Stimulated activated CD8-positive, alpha-beta memory T cell treated with anti-CD3 and anti-CD28 coated beads, Interleukin-15, amount 100 ng/mL, for 24 hours (primary cell): Measurements from ENCODE around the gene FRMD3.

Experiments used
- DNase-seq: peaks from one replicate; pipeline ENCODE4 v3.0.0-alpha.2; 2020; ENCODE audit warnings: low read depth

FRMD3 gene

DNA sequence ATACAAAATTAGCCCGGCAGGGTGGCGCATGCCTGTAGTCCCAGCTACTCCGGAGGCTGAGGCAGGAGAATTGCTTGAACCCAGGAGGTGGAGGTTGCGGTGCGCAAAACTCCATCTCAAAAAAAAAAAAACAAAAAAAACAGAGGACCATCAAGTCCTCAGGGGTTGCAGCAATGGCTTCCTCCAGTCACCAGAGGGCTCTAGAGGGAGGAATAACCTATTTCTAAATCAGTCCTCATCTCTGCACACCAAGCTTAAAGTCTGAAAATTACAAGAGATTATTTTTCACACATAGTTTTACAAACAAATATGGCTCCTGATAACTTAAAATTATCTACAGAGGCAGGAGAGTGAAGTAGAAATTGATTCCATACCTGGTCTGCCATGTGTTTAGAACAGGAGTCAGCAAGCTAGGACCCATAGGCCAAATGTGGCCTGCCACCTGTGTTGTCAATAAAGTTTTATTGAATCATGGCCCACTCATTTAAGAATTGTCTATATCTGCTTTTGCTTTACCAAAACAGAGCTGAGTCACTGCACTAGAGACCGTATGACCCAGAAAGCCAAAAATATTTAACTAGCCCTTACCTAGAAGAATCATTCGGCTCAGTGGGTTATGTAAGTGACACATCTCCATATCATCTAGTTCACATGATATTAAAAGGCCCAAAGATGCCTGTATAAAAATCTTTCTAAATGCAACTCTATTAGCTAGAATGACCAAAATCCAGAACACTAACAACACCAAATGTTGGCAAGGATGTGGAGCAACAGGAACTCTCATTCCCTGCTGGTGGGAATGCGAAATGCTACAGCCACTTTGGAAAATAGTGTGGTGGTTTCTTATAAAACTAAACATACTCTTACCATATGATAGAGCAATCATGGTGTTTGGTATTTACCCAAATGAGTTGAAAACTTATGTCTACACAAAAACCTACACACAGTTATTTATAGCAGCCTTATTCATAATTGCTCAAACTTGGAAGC is 207.7 kb downstream of the FRMD3 start:
- no peak for DNase-seq

DNA sequence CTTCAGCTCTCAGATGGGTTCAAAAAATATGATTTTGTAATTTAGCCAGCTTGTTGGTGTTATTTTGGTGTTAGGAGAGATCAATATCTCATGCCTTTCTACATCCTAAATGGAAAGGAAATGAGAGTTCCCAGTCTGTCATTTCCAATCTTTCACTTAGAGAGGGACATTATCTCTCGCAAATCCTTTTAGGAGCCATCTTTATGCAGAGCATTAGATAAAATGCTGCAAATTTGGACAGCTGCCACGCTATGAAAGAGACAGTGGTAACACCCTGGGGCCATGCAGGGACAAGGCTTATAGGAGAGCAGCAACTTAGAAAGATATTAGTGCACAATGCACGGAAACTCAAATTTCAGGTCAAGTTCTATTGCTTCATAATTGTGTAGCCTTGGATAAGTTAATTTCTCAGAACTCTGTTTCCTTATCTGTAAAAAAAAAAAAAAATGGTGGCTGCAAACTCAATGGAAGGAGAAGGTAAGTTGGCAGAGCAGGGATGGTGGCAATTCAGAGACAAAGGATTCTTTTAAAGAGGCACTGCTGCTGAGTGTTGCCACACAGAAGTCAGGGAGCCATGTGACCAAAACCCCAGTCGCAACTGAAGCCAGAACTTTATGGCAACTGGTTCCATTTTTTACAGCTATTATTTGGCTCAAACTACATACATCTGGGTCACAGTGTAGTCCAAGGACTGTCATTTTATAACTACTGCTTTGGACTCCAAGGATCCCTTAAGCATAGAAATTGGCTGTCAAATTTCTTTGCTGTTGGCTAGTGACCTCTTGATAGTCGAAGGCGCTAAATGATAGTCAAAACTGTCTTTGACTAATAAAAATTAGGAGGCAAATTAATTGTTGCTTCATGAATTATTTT is 210.2 kb downstream of the FRMD3 start:
- DNase-seq = no peak

DNA sequence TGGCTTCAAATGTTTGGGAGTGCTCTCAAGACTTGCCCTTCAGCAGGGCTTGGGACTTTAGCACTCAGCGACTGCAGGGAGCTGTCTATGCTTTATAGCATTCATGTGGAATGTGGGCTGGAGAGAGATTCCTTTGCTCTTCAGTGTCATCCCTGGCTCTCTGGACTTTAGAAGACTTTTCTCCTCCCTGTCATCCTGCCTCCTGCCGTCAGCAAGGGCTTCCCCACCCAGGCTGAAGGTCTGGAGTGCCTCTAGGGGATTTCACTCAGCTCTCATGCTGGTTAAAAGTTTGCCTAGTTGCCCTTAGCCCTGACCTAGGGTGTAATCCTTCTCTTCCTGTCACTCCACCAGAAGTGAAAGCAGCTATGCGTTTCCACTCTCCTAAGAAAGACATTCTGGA is 210.9 kb downstream of the FRMD3 start:
- no peak for DNase-seq

DNA sequence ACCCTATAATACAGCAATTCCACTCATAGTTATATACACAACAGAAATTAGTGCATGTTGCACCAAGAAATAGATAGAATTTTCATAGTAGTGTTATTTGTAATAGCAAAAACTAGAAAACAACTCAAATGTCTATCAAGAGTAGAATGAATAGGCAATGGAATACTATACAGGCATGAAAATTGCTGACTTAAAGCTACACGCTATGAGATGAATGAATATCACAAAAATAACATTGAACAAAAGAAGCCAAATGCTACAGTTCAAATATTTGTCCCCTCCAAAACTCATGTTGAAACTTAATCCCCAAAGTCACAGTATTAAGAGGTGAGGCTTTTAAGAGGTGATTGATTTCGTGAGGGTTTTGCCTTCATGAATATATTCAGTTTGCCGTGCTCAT is 215.1 kb downstream of the FRMD3 start:
- no peak for DNase-seq

DNA sequence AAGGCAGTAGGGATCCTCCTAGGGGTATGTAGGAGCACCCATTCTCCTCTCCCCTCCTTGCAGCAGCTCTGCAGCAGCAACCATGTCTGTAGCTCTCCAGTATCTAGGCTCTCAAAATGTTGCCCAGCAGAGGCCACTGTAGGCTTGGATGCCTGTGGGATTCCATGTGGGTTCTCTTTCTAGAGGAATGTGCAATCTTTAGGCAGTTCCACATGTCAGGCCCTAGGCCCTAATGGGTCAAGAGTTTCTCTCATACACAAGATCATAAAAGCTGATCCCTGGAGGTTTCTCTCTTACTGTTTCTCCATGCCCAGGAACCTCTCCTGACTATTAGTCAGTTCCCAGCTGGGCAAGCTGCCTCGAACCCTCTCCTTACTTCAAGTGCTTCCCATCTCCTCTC is 215.8 kb downstream of the FRMD3 start:
- DNase-seq = no peak

DNA sequence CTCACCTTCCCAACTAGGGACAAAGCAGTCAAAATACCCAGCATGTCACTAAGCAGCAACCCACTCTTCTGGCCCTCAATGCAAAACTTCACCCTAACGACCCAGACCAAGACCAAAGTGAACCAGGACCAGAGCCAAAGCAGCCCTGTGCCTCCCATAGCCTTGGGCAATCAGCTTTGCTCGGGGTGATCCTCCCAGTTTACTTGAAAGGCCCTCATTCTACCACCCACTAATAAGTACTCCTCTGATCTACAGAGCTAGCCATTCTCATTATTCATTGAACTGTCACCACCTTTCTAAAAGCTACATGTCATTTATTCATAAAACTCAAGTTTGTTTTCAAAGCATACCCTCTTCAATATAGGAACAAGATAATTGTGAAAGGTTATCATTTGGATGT is 221.0 kb downstream of the FRMD3 start:
- no peak for DNase-seq

DNA sequence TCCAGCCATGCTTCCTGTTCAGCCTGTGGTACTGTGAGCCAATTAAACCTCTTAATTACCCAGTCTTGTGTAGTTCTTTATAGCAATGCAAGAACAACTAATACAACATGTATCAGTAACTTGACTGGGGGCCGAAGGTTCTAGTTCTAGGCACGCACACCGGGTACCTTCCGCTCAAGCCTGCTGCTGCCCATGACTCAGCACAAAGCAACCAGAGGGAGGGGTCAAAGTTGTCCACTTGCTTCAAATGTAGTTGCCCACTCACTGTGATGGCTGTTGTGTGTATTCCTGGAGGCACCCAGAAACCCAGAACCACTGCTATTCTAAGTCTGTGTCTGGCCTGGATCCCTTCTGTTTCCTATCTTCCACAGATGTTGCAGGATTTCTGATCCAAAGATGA is 222.6 kb downstream of the FRMD3 start:
- no peak for DNase-seq

DNA sequence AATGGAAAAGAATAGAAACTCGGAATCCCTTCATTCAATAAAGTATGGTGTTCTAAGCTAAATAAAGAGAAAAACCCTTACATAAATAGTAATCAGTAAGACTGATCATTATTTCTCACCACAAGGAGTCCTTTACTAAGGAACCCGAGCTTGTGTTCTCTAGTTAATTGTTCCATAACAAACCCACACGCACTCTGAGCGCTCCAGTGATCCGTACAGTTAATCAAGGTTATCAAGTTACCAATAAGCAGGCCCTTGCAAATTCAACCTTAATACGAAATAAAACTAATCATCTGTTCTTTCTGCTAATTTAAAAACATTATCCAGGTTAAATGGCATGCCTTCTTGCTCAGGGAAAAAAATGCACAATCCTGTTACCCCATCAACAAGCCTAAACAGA is 224.4 kb downstream of the FRMD3 start:
- DNase-seq = no peak

DNA sequence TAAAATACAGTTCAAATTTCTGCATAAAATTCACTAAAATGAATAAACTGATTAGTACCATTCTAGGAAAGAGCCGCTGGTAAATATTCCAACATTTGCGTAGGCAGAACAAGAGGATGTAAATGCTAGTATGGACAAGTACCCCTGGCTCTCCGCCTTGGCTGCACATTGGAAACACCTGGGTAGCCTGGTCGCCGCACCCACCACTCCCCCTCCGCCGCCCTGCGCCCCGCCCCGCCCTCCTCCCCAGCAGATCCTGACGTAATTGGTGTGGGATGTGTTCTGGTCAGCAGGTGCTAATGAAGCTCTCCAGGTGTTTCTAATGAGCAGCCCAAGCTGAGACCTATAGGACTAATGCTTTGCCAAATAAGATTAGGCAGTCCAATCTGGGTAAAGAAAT is 225.7 kb downstream of the FRMD3 start:
- no peak for DNase-seq

DNA sequence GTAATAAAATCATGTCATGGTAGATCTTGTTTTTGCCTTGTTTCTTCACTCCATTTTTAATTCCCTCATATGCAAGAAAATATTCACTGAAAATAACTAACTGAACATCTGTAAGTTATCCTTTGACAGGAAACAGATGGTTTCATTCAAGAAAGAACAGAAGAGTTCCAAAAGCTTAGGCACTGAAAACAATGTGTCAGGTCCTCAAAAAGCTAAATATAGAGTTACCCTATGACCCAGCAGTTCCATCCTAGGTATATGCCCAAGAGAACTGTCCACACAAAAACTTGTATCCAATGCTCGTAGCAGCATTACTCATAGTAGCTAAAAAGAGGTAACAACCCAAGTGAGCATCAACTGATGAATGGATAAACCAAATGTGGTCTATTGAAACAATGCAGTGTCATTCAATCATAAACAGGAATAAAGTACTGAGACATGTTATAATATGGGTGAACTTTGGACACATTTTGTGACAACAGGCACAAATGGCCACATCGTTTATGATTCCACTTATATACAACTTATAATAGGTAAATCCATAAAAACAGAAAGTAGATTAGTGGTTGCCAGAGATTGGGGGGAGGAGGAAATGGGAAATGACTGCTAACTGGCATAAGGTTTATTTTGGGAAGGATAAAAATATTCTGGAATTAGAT is 231.0 kb downstream of the FRMD3 start:
- DNase-seq = no peak

DNA sequence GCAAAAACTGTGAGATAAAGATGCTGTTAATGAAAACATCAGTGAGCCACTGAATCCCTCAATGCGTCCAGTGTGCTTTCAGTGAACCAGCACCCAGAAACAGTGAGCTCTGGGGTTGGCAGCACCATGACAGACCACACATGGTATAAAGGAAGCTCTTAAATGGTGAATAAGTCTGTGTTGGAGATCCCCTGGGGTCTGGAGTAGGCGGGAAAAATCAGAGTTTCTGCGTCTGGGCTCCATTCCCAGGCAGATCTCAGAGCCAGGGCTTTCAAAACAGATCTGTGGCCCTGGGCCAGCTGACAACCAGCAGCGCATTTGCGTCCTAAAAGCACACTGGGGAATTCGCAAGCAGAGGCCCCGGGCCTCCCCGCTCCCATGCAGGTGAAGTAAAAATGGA is 233.5 kb downstream of the FRMD3 start:
- DNase-seq = no peak

DNA sequence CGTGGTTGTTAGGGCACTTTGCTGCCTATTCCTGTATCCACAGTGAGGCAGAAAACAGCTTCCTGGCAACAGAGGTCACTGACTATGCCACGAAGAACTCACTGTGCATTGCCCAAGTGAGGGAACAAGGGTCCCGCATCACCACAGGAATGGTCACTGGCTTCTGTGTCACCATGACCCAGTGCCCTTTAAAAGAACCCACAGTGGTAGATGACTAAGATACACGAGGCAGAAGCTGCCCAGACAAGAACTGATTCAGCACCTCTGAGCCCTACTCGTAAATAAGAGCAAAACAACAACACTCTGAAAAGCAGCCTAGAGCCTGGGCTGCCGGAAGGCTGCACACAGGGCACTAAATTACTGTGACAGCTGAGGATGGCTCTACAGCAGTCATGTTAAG is 238.6 kb downstream of the FRMD3 start:
- no peak for DNase-seq

DNA sequence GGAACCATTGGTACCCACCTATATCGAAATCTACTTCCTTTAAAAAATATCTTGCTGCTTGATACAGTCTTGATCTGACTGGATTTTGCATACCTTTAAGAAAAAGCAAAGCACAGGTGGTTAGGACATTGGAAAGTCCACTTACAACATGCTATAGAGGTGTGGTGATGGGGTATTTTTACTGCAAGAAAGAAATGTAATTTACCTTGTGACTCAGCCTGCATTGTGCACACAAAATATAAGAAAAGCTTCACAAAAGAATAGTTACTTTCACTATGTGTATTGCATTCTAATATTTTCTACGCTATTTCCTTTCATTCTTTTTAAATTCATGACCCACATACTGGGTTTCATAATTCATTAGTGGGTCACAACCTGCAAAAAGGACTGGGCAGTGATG is 239.1 kb downstream of the FRMD3 start:
- no peak for DNase-seq

DNA sequence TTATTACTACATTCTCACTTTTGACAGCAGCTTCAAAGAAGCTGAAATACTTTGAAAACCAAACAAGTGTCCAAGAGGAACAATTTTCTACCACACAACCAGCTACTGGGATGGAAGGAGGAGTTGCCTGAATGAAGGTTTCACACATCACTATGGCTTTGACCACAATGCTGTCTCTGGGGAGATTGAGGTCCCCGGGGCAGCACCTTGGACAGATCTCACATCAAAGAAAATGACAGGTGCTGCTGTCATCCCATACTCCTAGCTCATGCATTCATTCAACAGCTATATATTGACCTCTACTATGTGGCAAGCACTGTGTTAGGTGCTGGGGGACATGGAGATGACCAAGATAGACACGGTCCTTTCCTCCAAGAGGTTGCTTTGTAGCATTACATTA is 242.1 kb downstream of the FRMD3 start:
- DNase-seq = no peak

DNA sequence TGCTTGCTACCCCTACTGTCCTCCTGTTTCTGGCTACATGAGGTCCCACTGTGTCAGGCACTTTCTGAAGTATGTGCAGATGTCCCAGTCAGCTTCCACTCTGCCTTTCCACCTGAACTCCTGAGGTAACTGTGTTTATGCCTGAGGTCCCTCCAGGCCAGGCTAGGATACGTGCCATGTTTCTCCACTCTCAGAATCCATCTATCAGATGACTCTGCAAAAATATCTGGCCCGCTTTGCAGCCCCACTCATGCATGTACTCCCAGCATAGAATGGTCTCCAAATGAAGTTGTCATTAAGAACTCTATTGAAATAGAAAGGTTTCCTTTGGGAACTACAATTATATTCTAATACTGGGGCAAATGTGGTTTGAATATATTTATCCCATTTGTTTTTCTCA is 243.4 kb downstream of the FRMD3 start:
- no peak for DNase-seq

DNA sequence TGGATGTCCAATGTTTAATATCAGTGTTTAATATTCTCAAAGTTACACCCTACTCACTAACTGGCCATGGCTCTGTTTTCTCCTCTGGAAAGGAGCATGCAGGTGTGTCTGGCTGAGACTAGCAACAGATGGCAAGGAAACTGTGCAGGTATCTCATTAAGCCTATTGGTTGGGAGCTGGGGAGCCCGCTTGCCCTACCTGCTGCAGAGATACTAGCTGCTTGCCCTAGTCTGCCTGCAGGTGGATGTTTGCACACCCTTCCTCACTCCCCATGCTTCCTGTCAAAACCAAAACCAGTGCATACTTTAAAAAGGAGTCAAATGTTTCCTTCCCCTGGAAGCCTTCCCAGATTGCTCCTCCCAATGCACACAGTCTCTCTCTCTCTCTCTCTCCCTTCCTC is 247.0 kb downstream of the FRMD3 start:
- DNase-seq = no peak

DNA sequence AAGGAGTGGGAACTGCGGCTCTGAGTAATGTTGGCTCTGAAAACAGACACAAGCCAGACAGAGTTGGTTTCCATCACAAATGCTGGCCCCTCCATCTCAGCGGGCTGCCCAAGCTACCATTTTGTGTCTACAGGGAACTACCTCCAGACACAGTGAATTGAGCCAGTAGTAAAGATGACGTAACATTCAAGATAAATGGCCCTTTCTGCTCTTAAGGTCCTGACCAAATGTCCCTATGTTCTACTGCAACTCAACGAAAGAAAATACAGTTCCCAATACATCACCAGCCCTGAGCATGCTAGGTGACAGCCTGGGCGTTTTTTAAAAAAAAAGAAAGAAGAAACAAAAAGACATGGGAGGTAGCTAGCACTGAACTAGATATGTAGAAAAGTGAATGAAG is 247.5 kb downstream of the FRMD3 start:
- DNase-seq = no peak

DNA sequence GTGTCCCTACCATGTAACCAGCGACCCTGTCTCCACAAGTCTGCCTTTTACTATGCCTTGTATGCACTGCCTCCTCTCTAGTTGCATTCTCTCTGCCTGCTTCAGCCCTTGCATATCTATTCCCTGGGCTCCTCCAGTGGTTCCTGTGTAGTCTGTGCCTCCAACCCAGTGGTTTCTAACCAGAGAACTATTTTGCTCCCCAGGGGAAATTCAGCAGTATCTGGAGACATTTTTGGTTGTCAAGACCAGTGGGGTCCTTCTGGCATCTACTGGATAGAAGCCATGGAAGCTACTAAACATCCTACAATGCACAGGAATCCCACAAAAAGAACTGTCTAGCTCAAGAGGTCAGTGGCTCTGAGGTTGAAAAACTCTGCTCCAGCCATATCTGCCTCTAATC is 251.2 kb downstream of the FRMD3 start:
- DNase-seq = no peak

DNA sequence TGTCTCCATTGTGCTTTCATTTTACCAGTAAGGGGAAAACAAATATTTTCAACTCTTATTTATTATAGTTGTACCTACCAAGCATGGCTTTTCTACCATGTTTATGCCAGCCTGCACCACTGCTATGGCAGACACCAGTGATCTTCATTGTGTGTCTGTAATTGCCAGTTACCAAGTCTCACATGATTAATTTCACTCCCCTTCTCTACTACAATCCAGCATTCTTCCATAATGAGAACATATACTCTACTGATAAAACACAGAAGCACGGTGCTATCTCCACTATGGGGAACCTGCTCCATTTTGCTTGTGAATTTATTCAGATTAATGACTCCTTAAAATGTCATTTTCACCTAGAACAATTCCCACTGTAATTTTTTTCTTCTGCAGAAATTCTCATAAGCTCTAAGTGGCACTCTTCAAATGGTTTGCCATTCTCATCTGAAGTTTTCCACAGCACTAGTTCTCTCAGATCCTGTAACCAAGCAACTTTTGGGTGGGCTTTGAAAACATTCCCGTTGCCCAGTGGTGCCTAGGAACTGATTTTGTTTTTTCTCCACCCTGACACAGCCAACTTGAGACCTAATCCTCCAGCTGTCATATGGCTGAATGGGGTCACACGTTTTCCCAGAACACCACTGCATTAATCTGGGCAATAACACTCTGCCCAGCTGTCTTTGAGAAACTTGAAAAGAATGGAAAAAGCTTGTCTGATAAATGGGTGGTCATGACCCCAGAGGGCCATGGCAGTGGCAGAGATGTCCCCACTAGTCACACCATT is 252.6 kb downstream of the FRMD3 start:
- DNase-seq = no peak

DNA sequence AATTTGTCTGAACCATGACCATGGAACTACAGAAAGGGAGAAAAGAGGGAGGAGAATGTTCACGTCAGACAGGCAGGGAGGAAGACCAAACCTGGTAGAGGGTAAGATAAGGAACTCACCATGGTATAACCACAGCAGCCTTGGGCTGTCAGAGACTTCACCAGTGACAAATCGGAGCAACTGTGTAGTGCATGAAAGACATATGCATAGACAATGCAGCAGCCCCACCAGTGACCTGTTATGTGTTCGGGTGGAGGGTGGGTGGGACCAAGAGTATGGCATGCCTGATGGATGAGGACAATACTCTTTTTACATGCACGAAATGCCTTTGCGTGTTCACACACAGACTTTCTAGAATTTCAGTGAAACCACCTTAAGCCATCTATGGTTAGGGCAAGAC is 253.5 kb downstream of the FRMD3 start:
- DNase-seq = no peak

DNA sequence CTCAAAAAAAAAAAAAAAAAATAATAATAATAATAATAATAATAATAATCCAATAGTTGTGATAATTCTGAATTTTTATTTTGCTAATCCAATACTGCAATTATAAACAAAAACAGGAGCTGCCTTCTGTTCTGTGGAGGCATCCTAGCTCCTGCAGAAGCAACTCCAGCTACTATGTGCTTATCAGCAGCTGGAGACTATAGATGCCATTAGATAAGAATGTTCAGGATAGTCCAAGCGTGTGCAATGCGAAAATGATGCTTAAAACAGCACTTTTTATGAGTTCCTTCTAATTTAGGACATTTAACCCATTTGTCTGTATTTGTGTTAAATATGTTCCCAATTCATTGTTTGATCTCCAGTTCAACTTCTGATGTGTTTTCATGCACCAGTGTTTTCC is 254.7 kb downstream of the FRMD3 start:
- no peak for DNase-seq
